Neural cell (in vitro differentiated cells): ENCODE data around the gene MYCN.

Source experiments
- CTCF ChIP-seq: fragments of 450-650 bp; IDR thresholded peaks from 2 replicates; pipeline ENCODE4 v1.5.1; 2014; ENCODE audit warnings: antibody characterized with exemption, mild to moderate bottlenecking, moderate library complexity; ENCODE audit not compliant: poor library complexity, severe bottlenecking
- MXI1 ChIP-seq: fragments of 450-650 bp; conservative IDR thresholded peaks from 2 replicates; pipeline ENCODE4 v1.6.1; 2014; ENCODE audit warnings: antibody characterized with exemption, mild to moderate bottlenecking; ENCODE audit not compliant: poor library complexity, severe bottlenecking
- POLR2AphosphoS5 ChIP-seq: IDR thresholded peaks from 2 replicates; pipeline ENCODE4 v1.6.1; 2012
- RAD21 ChIP-seq: fragments of 450-650 bp; conservative IDR thresholded peaks from 2 replicates; pipeline ENCODE4 v1.6.1; 2014; ENCODE audit warnings: antibody characterized with exemption, mild to moderate bottlenecking, moderate library complexity
- REST ChIP-seq: IDR thresholded peaks from 2 replicates; pipeline ENCODE4 v1.6.1; 2012; ENCODE audit warnings: borderline replicate concordance
- SMC3 ChIP-seq: fragments of 450-650 bp; conservative IDR thresholded peaks from 2 replicates; pipeline ENCODE4 v1.6.1; 2014; ENCODE audit warnings: antibody characterized with exemption, mild to moderate bottlenecking, moderate library complexity; ENCODE audit not compliant: poor library complexity
- TAF1 ChIP-seq: IDR thresholded peaks from 2 replicates; pipeline ENCODE4 v1.6.1; 2012; ENCODE audit warnings: low read depth

GRCh38 chr2:15976354-15976753, 36.0 kb downstream of the MYCN start:
- TF ChIP-seq CTCF = no peak
- TF ChIP-seq POLR2AphosphoS5 = no peak
- no peak for TF ChIP-seq TAF1
- no peak for TF ChIP-seq SMC3
- no peak for TF ChIP-seq REST
- no peak for TF ChIP-seq RAD21
- no peak for TF ChIP-seq MXI1
